AG04449 (cell line): ENCODE results near the gene DZIP3.

ENCODE experiments used
- CTCF ChIA-PET: fragments of 350-600 bp; formaldehyde crosslinking; extraction: SDS; loops from one replicate; lab custom pipeline; 2021; ENCODE audit warnings: antibody characterized with exemption; lab: Yijun Ruan, JAX
- POLR2A ChIA-PET: fragments of 400-600, 350-600 bp; formaldehyde crosslinking; extraction: SDS; loops from one replicate; lab custom pipeline; 2020; ENCODE audit warnings: antibody characterized with exemption, inconsistent platforms; lab: Yijun Ruan, JAX
- DNase-seq: peaks from one replicate; pipeline ENCODE4 v3.0.0-alpha.2; 2010; ENCODE audit warnings: low read depth, low spot score
- H3K4me3 ChIP-seq: 2 replicates; pipeline ENCODE4 v1.5.1; 2011; ENCODE audit warnings: low read depth, mild to moderate bottlenecking, control low read depth, low read length
- CTCF ChIP-seq: IDR thresholded peaks from one replicate; pipeline ENCODE4 v1.5.1; 2011; ENCODE audit warnings: mild to moderate bottlenecking, moderate library complexity, low read length, control low read depth, inconsistent platforms; ENCODE audit not compliant: insufficient read depth; ENCODE audit errors: missing control alignments

Gene DZIP3

DNA sequence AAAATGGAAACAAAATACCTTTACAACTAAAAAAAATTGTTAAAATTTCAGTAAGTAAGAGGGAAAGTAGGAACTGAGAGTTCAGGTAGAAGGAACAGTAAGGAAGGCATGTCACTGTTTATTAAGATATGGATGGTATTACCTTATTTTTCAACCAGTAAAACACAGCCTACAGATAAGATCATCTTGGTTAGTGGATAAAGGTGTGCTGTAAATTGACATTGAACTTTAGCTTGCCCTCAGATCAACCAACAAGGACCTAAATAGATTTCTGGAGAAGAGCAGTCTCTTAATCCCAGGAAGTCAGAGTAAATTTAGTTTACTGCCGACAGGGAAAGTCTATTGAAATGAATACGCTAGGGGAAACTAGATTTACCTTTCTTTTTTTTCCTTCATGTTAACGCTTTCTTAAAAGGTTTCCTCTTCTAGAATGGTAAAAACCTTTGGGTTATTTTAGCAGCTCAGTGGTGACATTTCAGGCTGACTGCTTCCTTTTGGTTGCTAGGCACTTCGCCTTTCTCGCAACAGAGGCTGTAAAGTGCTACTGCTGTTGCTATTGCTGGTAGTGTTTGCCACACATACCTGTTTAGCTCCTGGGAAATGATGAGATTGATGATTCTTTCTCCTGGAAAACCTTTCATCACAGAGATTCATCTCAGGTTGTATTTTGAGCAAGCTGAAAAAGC is 12.9 kb downstream of the DZIP3 start:
- no peak for DNase-seq
- POLR2A ChIA-PET, result no interaction called here
- no peak overlapping the region for H3K4me3 ChIP-seq
- CTCF ChIA-PET, result interaction anchor here (1.7 kb wide), 1 partner anchor 124 kb away, joined by 4 read pairs; no protein-coding TSS in a partner anchor
- TF ChIP-seq CTCF, result no peak

DNA sequence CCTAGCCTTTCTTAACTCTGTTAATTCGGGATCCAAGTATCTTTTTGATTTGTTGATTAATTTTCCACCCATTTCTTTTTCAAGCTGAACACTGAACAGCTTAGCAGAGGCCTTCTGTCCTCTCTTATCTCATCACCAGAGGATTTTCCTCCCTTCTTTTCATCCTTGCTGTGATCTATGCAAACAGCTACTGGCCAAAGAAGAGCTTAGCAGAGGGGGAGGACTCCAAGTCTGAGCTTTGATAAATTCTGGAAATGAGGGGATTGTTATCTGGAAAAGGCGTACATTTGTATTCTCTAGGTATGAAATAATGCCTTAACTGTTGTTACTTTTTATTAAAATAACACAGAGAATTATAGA is 13.4 kb downstream of the DZIP3 start:
- ChIA-PET CTCF (interaction anchor here (0.8 to 1.7 kb wide), 2 partner anchors 12 to 125 kb away, joined by 3 to 4 read pairs; no protein-coding TSS in a partner anchor), POLR2A (no interaction called here)
- TF ChIP-seq CTCF, result no peak

DNA sequence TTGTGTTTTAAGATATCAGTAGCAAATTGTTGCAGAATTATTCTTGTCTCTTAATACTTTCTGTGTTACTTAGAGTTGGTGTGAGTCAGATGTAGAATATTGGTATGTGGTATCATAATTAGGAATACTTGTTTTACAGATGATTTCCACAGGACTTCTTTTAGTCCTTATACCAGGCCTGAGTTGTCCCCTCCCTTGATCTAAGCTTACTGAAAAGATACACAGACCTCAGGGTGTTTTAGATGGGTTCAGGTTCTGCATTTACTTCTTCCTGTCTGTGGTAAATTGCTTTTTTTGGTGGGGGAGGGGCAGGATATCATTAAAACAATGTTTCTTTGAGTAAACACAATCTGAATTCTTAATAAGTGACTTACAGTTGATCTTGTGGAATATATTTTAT is 14.2 kb downstream of the DZIP3 start:
- ChIA-PET POLR2A (no interaction called here), CTCF (interaction anchor here (0.8 to 1.7 kb wide), 2 partner anchors 13 to 126 kb away, joined by 3 to 4 read pairs; no protein-coding TSS in a partner anchor)
- no peak overlapping the region for H3K4me3 ChIP-seq

More for the DNA sequence above, 13.4 kb downstream of the DZIP3 start:
- no peak for DNase-seq
- H3K4me3 ChIP-seq, result no peak overlapping the region

DNA sequence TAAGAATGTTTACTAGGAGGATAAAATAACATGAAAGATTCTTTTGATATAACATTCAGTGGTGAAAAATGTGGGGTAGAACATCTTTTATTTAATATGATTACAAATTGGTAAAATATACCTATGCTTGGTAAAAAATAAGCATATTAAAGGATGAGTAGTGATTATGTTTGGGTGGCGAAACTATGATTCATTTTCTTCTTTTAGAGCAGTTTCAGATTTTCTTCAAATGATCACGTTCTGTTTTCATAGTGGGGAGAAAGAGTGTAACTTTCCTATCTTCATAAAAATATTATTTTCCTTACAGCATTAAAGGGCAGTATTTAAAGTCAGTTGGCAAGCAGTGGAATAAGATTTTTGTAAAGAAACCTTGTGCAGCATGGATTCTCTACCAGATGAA is 15.5 kb downstream of the DZIP3 start:
- no peak overlapping the region for H3K4me3 ChIP-seq
- TF ChIP-seq CTCF, result no peak
- CTCF ChIA-PET, result no interaction called here
- DNase-seq, result no peak
- POLR2A ChIA-PET, result no interaction called here

More for the DNA sequence above, 14.2 kb downstream of the DZIP3 start:
- no peak for DNase-seq
- TF ChIP-seq CTCF, result no peak

DNA sequence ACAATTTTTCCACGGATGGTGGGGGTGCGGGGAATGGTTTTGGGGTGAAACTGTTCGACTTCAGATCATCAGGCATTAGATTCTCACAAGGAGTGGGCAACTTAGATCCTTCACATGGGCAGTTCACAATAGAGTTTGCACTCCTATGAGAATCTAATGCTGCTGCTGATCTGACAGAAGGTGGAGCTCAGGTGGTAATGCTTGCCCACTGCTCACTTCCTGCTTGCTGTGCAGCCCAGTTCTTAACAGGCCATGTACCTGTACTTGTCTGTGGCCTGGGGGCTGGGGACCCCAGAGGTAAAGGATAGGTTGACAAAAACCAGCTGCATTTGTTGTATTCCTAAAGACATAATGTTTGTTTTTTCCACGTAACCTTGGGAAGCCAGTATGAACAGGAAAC is 16.0 kb downstream of the DZIP3 start:
- no peak overlapping the region for H3K4me3 ChIP-seq
- CTCF ChIA-PET, result no interaction called here
- no peak for DNase-seq
- POLR2A ChIA-PET, result no interaction called here
- TF ChIP-seq CTCF, result no peak

DNA sequence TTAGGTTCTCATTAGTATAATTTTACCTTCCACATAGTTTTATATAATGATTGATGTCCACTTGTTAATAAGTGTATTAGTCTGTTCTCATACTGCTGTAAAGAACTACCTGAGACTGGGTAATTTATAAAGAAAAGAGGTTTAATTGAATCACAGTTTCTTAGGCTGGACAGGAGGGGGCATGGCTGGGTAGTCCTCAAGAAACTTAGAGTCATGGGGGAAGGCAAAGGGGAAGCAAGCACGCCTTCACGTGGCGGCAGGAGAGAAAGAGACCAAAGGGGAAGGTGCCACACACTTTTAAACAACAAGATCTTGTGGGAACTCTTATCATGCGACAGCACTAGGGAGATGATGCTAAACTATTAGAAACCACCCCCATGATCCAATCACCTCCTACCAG is 19.2 kb downstream of the DZIP3 start:
- no peak overlapping the region for H3K4me3 ChIP-seq
- POLR2A ChIA-PET, result no interaction called here
- no peak for TF ChIP-seq CTCF
- no peak for DNase-seq
- CTCF ChIA-PET, result no interaction called here
